ENCODE results near the gene CCIN. TPM values are rescaled to one million over a fixed set of nuclear protein-coding genes. Genes with fewer than 3 reads are reported as not detected.

The CCIN gene
- total and polyA plus RNA-seq, 2 of the 13 experiments (the other 11 are each of a cell fraction or from before 2014, with no cell fraction given): not detected

- no peak for TF ChIP-seq NFAT5 (CRISPR knock-in tag; IDR thresholded peaks at IDR 0.05)
- TF ChIP-seq ZBTB42 (CRISPR knock-in tag; IDR thresholded peaks at IDR 0.05): no peak
- TF ChIP-seq HINFP (CRISPR knock-in tag; IDR thresholded peaks at IDR 0.05; ENCODE audit: low read depth): no peak
- TF ChIP-seq ZFP91 (CRISPR knock-in tag; IDR thresholded peaks at IDR 0.05; ENCODE audit: borderline replicate concordance): peak; percentile 3; the same call in 1 of the 2 replicates
- no peak for TF ChIP-seq EP300 (IDR thresholded peaks at IDR 0.05; ENCODE audit: low read depth in 2 of 2, low read length in 2 of 2)
- TF ChIP-seq EP300 (CRISPR knock-in tag; IDR thresholded peaks at IDR 0.05; ENCODE audit: borderline replicate concordance): no peak
- peak; percentile 23 for TF ChIP-seq AGO2 (optimal IDR thresholded peaks at IDR 0.05; ENCODE audit: low read depth, low read length)
- TF ChIP-seq, protein P1, sequence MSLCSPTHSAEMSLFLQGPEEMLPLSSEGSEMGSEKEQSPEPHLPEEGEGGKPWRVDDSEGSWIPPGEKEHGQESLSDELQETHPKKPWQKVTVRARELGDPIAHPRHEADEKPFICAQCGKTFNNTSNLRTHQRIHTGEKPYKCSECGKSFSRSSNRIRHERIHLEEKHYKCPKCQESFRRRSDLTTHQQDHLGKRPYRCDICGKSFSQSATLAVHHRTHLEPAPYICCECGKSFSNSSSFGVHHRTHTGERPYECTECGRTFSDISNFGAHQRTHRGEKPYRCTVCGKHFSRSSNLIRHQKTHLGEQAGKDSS (CRISPR knock-in tag; IDR thresholded peaks at IDR 0.05; ENCODE audit: borderline replicate concordance, low read depth): 0 out of 2 replicates have a peak, but pooled peaks have one; percentile 3
- TF ChIP-seq NFE2L1 (CRISPR knock-in tag; IDR thresholded peaks at IDR 0.05; ENCODE audit: borderline replicate concordance): 0 out of 2 replicates have a peak, but pooled peaks have one; percentile 6
- TF ChIP-seq PHF5A (CRISPR knock-in tag; IDR thresholded peaks at IDR 0.05; ENCODE audit: low read depth, unreplicated experiment): no peak
Observed at GRCh38 chr9:36191290-36191645, 22.1 kb downstream of the CCIN start (continued).

All from HepG2 (cell line).